ENCODE measurements around the gene OSBPL2. TPM values are rescaled to one million over a fixed set of nuclear protein-coding genes. Genes with fewer than 3 reads are reported as not detected.

The OSBPL2 gene
- total RNA-seq, 1 experiment from 2014 or later, result 115 TPM

DNA sequence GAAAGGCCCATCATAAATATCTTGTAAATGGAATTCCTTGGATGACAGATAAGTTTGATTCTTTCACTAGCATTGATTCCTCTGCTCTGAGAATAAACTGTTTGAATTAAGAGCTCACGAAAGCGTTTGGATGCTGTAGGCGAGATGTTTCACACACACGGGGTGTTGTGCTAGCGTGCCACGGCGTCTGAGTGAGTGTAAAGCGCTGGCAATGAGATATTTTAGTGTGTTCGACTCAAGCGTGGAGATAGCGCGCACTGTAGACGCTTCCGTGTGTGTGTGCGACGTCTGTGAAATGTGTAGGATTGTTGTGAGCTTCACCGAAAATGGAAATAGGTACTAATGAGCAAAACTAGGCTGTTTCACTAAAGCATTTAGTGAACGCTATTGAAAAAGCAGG lies 35.1 kb downstream of the OSBPL2 start:
- no peak overlapping the region for H3K27ac Mint-ChIP-seq (ENCODE audit: unreplicated experiment)
- DNase-seq, result no peak
- intact Hi-C loops (cut with micrococcal nuclease; ENCODE audit: unreplicated experiment), result no loop called here
- BruUV-seq (replicated peaks), result no TSS peak
- CTCF ChIA-PET, result no interaction called here
- peaks cover 75% of the 10 kb centered on the region for H3K36me3 Mint-ChIP-seq (ENCODE audit: insufficient read depth, unreplicated experiment)
- H3K27me3 Mint-ChIP-seq (ENCODE audit: unreplicated experiment), result no peaks in the 10 kb centered on the region
- no peaks in the 10 kb centered on the region for H3K4me1 Mint-ChIP-seq (ENCODE audit: low read depth, unreplicated experiment)
- no peak overlapping the region for H3K4me3 Mint-ChIP-seq (ENCODE audit: low read depth, unreplicated experiment)
- no peaks in the 10 kb centered on the region for H3K9me3 Mint-ChIP-seq (ENCODE audit: low read depth, unreplicated experiment)
- TF ChIP-seq, protein P1, sequence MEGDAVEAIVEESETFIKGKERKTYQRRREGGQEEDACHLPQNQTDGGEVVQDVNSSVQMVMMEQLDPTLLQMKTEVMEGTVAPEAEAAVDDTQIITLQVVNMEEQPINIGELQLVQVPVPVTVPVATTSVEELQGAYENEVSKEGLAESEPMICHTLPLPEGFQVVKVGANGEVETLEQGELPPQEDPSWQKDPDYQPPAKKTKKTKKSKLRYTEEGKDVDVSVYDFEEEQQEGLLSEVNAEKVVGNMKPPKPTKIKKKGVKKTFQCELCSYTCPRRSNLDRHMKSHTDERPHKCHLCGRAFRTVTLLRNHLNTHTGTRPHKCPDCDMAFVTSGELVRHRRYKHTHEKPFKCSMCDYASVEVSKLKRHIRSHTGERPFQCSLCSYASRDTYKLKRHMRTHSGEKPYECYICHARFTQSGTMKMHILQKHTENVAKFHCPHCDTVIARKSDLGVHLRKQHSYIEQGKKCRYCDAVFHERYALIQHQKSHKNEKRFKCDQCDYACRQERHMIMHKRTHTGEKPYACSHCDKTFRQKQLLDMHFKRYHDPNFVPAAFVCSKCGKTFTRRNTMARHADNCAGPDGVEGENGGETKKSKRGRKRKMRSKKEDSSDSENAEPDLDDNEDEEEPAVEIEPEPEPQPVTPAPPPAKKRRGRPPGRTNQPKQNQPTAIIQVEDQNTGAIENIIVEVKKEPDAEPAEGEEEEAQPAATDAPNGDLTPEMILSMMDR (IDR thresholded peaks at IDR 0.05; ENCODE audit: unreplicated experiment), result no peak

DNA sequence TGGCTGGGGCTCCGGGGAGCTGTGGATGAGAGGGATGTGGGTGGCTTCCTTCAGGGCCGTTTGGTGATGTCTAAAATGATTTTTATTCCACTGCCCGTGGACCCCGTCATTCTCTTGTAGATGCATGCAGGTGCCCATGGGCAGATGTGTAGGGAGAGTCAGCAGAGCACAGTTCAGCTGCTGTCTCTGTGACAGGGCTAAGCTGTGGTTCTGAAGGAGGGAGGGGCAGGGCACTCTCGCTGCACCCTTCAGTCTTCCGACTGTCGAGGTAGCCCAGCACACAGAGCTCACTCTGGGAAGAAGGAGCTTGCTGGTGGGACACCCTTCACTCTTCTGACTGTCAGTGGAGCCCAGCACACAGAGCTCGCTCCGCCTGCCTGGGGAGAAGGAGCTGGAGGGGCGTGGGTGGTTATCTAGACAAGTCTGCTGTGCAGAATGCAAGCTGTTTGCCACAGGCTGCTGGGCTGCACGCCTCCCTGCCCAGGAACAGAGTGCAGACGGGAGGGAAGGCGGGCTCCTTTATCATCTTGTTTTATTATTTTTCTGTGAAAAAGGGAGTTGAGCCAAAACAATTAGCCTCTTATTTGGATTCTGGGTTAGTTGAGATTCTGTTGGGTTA lies 36.1 kb downstream of the OSBPL2 start:
- H3K27ac Mint-ChIP-seq (ENCODE audit: unreplicated experiment), result no peak overlapping the region
- CTCF ChIA-PET, result no interaction called here

DNA sequence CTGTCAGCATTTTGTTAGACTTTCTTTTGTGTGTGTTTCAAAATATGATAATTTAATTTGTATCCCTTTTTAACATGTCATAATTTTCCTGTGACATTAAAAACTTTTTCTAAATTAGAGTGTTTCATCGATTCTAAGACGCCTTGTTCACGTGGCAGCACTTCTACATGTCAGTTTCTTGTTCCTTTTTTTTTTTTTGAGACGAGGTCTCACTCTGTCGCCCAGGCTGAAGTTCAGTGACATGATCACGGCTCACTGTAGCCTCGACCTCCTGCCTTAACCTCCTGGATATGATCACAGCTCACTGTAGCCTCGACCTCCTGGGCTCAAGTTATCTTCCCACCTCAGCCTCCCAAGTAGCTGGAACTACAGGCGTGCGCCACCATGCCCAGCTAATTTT lies 36.9 kb downstream of the OSBPL2 start:
- BruUV-seq (replicated peaks), result no TSS peak
- DNase-seq, result no peak
- Mint-ChIP-seq H3K4me1 (ENCODE audit: low read depth, unreplicated experiment) (no peaks in the 10 kb centered on the region), H3K27me3 (ENCODE audit: unreplicated experiment) (no peaks in the 10 kb centered on the region), H3K27ac (ENCODE audit: unreplicated experiment) (no peak overlapping the region), H3K4me3 (ENCODE audit: low read depth, unreplicated experiment) (no peak overlapping the region), H3K9me3 (ENCODE audit: low read depth, unreplicated experiment) (no peaks in the 10 kb centered on the region), H3K36me3 (ENCODE audit: insufficient read depth, unreplicated experiment) (peaks cover 74% of the 10 kb centered on the region)
- intact Hi-C loops (cut with micrococcal nuclease; ENCODE audit: unreplicated experiment), result no loop called here
- TF ChIP-seq, protein P1 (IDR thresholded peaks at IDR 0.05; ENCODE audit: unreplicated experiment), result no peak
- CTCF ChIA-PET, result no interaction called here

More for the DNA sequence above, 36.1 kb downstream of the OSBPL2 start:
- no peaks in the 10 kb centered on the region for H3K4me1 Mint-ChIP-seq (ENCODE audit: low read depth, unreplicated experiment)
- no peaks in the 10 kb centered on the region for H3K9me3 Mint-ChIP-seq (ENCODE audit: low read depth, unreplicated experiment)
- intact Hi-C loops (cut with micrococcal nuclease; ENCODE audit: unreplicated experiment), result no loop called here
- no peak for DNase-seq
- TF ChIP-seq, protein P1 (IDR thresholded peaks at IDR 0.05; ENCODE audit: unreplicated experiment), result no peak
- H3K27me3 Mint-ChIP-seq (ENCODE audit: unreplicated experiment), result no peaks in the 10 kb centered on the region
- no TSS peak for BruUV-seq (replicated peaks)
- H3K4me3 Mint-ChIP-seq (ENCODE audit: low read depth, unreplicated experiment), result no peak overlapping the region
- H3K36me3 Mint-ChIP-seq (ENCODE audit: insufficient read depth, unreplicated experiment), result peaks cover 71% of the 10 kb centered on the region

DNA sequence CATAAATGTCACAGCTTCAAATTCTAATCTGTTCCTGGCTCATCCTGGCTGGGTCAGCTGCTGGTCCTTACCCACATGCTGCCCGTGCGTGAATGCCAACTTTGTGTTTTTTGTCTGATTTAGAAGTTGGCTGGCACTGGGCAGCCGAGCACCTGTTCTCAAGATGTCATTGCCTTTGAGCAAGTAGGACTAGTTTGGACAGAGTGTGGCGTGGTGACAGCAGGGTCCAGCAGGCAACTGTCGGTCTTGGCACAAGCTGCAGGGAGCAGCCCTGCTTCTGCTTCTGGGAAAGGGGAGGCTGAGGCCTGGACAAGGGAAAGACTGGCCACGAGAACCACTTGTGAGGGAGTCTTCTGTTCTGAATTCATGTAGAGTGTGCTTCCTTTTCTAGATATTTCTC lies 38.1 kb downstream of the OSBPL2 start:
- BruUV-seq (replicated peaks), result no TSS peak
- H3K4me1 Mint-ChIP-seq (ENCODE audit: low read depth, unreplicated experiment), result no peaks in the 10 kb centered on the region
- no peak overlapping the region for H3K4me3 Mint-ChIP-seq (ENCODE audit: low read depth, unreplicated experiment)
- intact Hi-C loops (cut with micrococcal nuclease; ENCODE audit: unreplicated experiment), result no loop called here
- no peaks in the 10 kb centered on the region for H3K9me3 Mint-ChIP-seq (ENCODE audit: low read depth, unreplicated experiment)
- no peak for DNase-seq
- H3K27ac Mint-ChIP-seq (ENCODE audit: unreplicated experiment), result no peak overlapping the region
- CTCF ChIA-PET, result no interaction called here
- peaks cover 78% of the 10 kb centered on the region for H3K36me3 Mint-ChIP-seq (ENCODE audit: insufficient read depth, unreplicated experiment)
- H3K27me3 Mint-ChIP-seq (ENCODE audit: unreplicated experiment), result no peaks in the 10 kb centered on the region
- TF ChIP-seq, protein P1 (IDR thresholded peaks at IDR 0.05; ENCODE audit: unreplicated experiment), result no peak

Measured in Calu3 (cell line).